IPS-15b (cell line): ENCODE data around the gene PRF1.
"Not testable (repeated sequence)": the region's sequence is repeated elsewhere in the genome, so short reads cannot be mapped to it uniquely, and the experiment has no call there.

Experiments
- H3K27me3 ChIP-seq: one replicate; pipeline ENCODE4 v1.6.1; 2013; ENCODE audit warnings: low read length; ENCODE audit not compliant: control insufficient read depth, insufficient read depth
- H3K36me3 ChIP-seq: one replicate; pipeline ENCODE4 v1.6.1; 2013; ENCODE audit warnings: low read length; ENCODE audit not compliant: control insufficient read depth, insufficient read depth
- H3K4me1 ChIP-seq: one replicate; pipeline ENCODE4 v1.6.1; 2013; ENCODE audit warnings: mild to moderate bottlenecking, low read length; ENCODE audit not compliant: control insufficient read depth, insufficient read depth
- H3K4me3 ChIP-seq: one replicate; pipeline ENCODE4 v1.5.1; 2013; ENCODE audit warnings: low read depth, low read length
- H3K9ac ChIP-seq: one replicate; pipeline ENCODE4 v1.6.1; 2013; ENCODE audit warnings: low read depth, mild to moderate bottlenecking, low read length
- H3K9me3 ChIP-seq: one replicate; pipeline ENCODE4 v1.6.1; 2013; ENCODE audit warnings: mild to moderate bottlenecking, low read length; ENCODE audit not compliant: control insufficient read depth, insufficient read depth

The PRF1 gene

GRCh38 chr10:70631735-70632134 is 29.2 kb upstream of the PRF1 start:
- H3K9me3 ChIP-seq, H3K9ac ChIP-seq, H3K4me3 ChIP-seq, H3K4me1 ChIP-seq, H3K27me3 ChIP-seq, H3K36me3 ChIP-seq: not testable (repeated sequence)

- Histone ChIP-seq H3K9me3 (no peaks in the 10 kb centered on the region), H3K36me3 (no peaks in the 10 kb centered on the region), H3K4me3 (no peak overlapping the region)
Observed at GRCh38 chr10:70629338-70629737, 26.8 kb upstream of the PRF1 start.

DNA sequence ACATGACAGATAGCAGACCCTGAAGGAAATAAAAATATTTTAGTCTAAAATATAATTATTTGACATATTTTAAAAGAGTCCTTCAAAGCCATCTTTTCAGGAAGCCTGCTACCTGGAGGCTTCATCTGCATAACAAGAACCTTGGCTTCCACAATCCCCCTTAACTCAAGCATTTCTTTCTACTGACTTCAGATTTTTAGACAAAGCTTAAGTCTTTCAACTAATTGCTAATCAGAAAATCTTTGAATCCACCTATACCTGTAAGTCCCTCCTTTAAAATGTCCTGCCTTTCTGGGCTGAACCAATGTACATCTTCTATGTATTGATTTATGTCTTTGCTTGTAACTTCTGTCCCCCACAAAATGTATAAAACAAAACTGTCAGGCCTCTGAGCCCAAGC is 23.5 kb upstream of the PRF1 start:
- no peaks in the 10 kb centered on the region for H3K9me3 ChIP-seq
- no peak overlapping the region for H3K4me3 ChIP-seq
- H3K4me1 ChIP-seq = peaks cover 27% of the 10 kb centered on the region
- no peaks in the 10 kb centered on the region for H3K36me3 ChIP-seq
- H3K27me3 ChIP-seq = no peaks in the 10 kb centered on the region
- H3K9ac ChIP-seq = no peak overlapping the region

More at GRCh38 chr10:70629338-70629737, 26.8 kb upstream of the PRF1 start:
- Histone ChIP-seq H3K4me1 (peaks cover 18% of the 10 kb centered on the region), H3K9ac (no peak overlapping the region), H3K27me3 (no peaks in the 10 kb centered on the region)

DNA sequence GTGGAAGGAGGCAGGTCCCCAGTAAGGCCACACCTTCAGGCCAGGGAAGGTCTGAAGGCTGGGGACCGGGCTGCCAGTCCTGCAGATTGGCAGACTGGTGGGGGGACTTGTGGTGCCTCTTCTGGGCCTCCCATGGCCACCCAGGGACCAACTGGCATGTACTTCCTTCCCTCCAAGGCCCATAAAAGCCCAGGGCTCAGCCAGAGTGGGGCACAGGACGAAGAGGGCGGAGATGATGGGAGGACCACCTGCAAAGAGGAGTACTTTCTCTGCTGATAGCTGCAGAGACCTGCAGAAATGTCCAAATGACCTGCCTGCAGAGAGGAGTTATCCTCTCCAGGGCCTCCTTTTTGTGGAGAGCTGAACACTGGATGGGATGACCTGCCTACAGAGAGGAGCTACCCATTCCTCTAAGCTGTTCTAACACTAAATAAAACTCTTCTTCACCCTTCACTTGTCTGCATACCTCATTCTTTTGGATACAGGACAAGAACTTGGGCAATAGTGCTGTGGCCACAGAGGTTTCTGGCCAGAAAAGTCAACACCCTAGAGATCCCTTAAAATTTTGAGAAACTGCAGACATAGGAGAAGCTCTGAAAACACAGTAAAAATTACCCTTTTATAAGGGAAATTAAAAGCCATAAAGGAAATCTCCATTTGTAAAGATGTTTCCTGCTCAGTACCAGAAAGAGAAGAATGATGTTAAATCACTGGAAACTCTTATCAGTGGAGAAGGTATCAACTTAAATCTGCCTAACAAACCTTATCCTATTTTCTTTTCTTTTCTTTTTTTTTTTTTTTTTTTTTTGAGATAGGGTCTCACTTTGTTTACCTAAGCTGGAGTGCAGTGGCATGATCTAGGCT is 20.7 kb upstream of the PRF1 start:
- H3K4me3 ChIP-seq = no peak overlapping the region
- peaks cover 5% of the 10 kb centered on the region for H3K36me3 ChIP-seq
- H3K27me3 ChIP-seq = no peaks in the 10 kb centered on the region
- peak overlapping the region; percentile 28 for H3K9ac ChIP-seq
- peaks cover 10% of the 10 kb centered on the region for H3K9me3 ChIP-seq
- H3K4me1 ChIP-seq = peaks cover 27% of the 10 kb centered on the region

GRCh38 chr10:70622541-70622940 is 20.0 kb upstream of the PRF1 start:
- H3K27me3 ChIP-seq = no peaks in the 10 kb centered on the region
- H3K4me3 ChIP-seq = no peak overlapping the region
- H3K36me3 ChIP-seq = peaks cover 5% of the 10 kb centered on the region
- no peak overlapping the region for H3K9ac ChIP-seq
- peaks cover 27% of the 10 kb centered on the region for H3K4me1 ChIP-seq
- peaks cover 10% of the 10 kb centered on the region for H3K9me3 ChIP-seq

DNA sequence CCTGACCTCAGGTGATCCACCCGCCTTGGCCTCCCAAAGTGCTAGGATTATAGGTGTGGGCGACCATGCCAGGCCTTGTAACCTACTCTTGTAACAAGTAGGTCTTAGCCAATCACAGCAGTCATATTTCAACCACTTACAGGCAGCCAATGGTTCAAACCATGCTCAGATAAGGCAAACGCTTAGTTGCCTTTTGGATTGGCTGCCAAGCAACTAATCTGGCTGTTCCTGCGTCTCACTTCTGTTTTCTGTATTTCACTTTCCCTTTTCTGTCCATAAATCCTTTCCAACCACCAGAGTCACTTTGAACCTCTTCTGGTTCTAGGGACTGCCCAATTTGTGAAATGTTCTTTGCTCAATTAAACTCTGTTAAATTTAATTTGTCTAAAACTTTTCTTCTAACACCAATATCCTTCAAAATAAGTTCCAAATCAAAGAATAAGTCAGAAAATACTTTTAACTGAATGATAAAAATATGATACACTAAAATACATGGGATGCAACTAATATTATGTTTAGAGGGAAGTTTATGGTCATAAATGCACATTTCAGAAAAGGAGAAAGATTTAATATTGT is 19.1 kb upstream of the PRF1 start:
- peaks cover 5% of the 10 kb centered on the region for H3K36me3 ChIP-seq
- peaks cover 24% of the 10 kb centered on the region for H3K4me1 ChIP-seq
- H3K9ac ChIP-seq = no peak overlapping the region
- H3K27me3 ChIP-seq = no peaks in the 10 kb centered on the region
- peaks cover 10% of the 10 kb centered on the region for H3K9me3 ChIP-seq
- no peak overlapping the region for H3K4me3 ChIP-seq

DNA sequence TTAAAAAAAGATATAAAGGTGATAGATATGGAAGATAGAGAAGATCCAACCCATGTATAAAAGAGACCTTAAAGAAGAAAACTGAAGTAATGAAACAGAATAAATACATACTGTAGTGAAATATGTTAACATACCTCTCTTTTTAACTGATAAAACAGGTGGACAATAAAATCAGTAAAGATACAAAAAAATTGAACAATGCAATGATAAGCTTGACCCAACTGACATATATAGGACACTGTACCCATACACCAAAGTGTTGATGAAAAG is 17.4 kb upstream of the PRF1 start:
- no peaks in the 10 kb centered on the region for H3K27me3 ChIP-seq
- H3K4me1 ChIP-seq = peaks cover 15% of the 10 kb centered on the region
- peaks cover 5% of the 10 kb centered on the region for H3K36me3 ChIP-seq
- H3K4me3 ChIP-seq = no peak overlapping the region
- no peak overlapping the region for H3K9ac ChIP-seq
- H3K9me3 ChIP-seq = peaks cover 10% of the 10 kb centered on the region

DNA sequence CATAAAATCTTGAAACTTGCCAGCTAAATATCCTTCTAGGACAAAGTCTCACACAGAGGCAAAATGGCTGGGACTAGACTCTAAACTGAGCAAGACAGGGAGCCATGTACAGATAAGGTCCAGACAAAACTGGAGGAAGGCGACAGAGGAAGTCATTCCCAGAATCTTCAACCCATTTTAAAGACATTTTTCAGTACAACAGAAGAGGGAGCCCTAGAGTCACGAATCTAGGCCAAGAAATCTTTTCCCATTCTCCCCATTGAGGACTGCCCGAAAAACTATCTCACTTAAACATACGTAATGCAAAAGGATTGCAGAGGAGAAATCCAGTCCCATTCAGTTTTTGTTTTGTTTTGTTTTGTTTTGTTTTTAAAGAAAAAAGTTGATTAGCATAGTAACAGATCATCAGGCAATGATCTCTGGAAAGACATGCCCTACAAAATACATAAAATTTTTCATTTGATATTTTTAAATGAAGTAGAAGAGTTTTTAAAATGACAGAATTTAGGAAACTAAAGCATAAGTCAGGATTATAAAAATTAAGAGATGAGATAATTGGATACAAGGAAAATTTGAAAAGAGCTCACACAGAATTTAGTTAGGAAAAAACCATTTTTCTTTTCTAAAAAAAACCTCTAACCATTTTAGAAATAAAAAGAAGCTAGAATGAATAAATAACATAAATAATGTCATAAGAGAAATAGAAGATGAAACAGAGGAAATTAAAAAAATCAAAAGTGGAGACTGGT is 16.9 kb upstream of the PRF1 start:
- Histone ChIP-seq H3K9ac (no peak overlapping the region), H3K36me3 (peaks cover 5% of the 10 kb centered on the region), H3K9me3 (peaks cover 10% of the 10 kb centered on the region), H3K4me1 (peaks cover 15% of the 10 kb centered on the region), H3K27me3 (no peaks in the 10 kb centered on the region), H3K4me3 (no peak overlapping the region)

GRCh38 chr10:70618663-70619062 is 16.1 kb upstream of the PRF1 start:
- Histone ChIP-seq H3K36me3 (peaks cover 5% of the 10 kb centered on the region), H3K27me3 (no peaks in the 10 kb centered on the region), H3K4me1 (peaks cover 10% of the 10 kb centered on the region), H3K4me3 (no peak overlapping the region), H3K9me3 (peaks cover 10% of the 10 kb centered on the region), H3K9ac (no peak overlapping the region)

DNA sequence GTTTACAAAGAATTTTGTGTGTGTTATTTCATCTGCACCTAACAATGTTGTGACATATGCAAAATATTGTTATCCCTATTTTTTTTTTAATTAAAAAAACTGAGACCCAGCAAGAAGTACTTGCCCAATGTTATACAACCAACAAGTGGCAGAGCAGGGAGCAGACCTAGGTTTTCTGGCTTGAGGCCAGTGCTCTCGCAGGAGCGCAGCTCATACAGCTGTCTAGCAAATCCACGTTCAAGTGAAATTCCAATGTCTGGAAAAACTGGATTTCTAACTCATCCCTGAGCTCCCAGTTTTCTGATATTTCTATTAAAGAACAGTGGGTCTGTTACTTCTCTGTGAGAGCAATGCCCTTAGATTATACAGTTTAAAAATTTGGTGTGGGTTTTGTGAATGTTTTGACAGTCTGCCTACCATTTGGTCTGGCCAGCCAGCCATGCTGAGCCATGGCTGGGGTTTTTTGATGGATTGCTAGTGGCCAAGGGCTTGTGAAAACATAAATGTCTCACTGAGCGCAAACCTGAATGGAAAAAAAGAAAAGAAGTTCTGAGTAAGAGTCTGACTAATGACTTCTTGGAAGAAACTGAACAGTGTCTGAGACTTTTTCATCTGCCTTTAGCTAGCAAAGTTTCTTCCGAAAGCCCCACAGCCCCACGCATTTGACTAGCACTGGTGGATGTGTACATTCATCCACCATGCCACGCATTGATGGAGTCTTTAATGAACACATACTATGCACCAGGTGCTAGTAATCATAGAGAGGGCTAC is 15.4 kb upstream of the PRF1 start:
- Histone ChIP-seq H3K9me3 (peaks cover 10% of the 10 kb centered on the region), H3K4me3 (no peak overlapping the region), H3K4me1 (peaks cover 7% of the 10 kb centered on the region), H3K9ac (no peak overlapping the region), H3K36me3 (peaks cover 5% of the 10 kb centered on the region), H3K27me3 (no peaks in the 10 kb centered on the region)

DNA sequence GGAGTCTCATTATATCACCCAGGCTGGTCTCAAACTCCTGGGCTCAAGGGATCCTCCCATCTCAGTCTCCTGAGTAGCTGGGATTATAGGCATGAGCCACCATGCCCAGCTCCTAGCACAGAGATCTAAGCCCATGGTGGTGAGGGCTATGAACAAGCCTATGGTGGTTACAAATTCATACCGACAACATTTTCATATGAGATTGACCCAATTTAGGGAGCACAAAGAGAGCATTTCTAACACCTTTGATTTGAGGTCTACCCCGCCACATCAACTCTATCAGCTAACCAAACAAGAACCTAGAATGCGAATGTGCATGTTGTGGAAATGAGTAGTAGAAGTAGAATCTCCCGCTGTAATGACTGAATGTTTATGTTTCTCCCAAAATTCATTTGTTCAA is 14.2 kb upstream of the PRF1 start:
- no peaks in the 10 kb centered on the region for H3K4me1 ChIP-seq
- H3K9ac ChIP-seq = no peak overlapping the region
- peaks cover 5% of the 10 kb centered on the region for H3K36me3 ChIP-seq
- no peaks in the 10 kb centered on the region for H3K27me3 ChIP-seq
- H3K4me3 ChIP-seq = no peak overlapping the region
- H3K9me3 ChIP-seq = peaks cover 10% of the 10 kb centered on the region
